NCI-H2196 treated with DMSO at 0.1 percent for 48 hours (cell line): ENCODE data around the gene FLT1.

Source experiments
- DNase-seq: peaks from one replicate; lab custom pipeline; 2025; ENCODE audit not compliant: unreplicated experiment; lab: John Stamatoyannopoulos, UW

FLT1 gene

GRCh38 chr13:28434926-28435325 lies 60.0 kb downstream of the FLT1 start:
- DNase-seq: no peak

GRCh38 chr13:28432816-28433560 lies 61.9 kb downstream of the FLT1 start:
- no peak for DNase-seq

GRCh38 chr13:28429685-28430290 lies 65.1 kb downstream of the FLT1 start:
- no peak for DNase-seq

GRCh38 chr13:28429096-28429495 lies 65.8 kb downstream of the FLT1 start:
- DNase-seq: no peak

- DNase-seq: no peak
Measured at GRCh38 chr13:28426381-28426780, 68.5 kb downstream of the FLT1 start.

- no peak for DNase-seq
Measured at GRCh38 chr13:28425793-28426192, 69.1 kb downstream of the FLT1 start.

- DNase-seq: no peak
Measured at GRCh38 chr13:28424541-28424940, 70.4 kb downstream of the FLT1 start.

DNA sequence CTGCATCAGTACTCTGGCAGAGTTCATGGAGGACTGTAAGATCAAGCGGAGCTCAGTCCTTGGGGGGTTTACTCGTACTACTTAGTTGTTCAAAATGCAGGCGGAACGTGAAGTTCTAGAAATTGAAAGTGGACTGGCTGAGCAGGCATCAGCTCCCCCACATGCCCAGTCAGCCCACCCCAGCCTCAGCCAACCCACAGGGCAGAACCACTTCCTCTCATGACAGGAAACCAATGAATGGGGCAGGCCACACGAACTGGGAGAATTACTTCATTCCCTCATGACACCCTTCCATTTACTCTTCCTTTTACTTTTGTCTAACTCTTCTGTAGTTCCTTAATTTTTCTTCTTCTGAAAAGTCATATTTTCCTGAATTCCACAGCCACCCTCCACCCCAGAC lies 71.9 kb downstream of the FLT1 start:
- no peak for DNase-seq

- no peak for DNase-seq
Measured at GRCh38 chr13:28421676-28422410, 73.1 kb downstream of the FLT1 start.

DNA sequence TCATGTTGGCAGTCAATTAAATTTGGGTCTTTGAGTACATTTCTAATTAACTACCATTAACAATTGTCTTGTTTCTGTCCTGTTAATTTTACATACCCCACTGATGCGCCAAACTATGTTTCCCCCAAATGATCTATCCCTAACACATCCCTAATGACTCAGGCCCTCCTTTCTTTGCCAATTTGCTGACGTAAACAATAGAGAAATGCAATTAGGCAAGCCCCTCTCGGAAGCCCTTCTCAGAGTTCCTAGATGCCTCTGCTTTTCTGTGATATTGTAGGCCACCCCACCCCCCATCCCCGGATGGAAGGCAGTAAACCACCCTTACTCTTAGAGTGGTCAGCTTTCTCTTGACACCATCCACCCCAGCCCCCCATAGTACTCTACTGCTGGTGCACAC lies 74.2 kb downstream of the FLT1 start:
- DNase-seq: no peak

- DNase-seq: no peak
Measured at GRCh38 chr13:28415994-28416421, 78.9 kb downstream of the FLT1 start.

- no peak for DNase-seq
Measured at GRCh38 chr13:28413999-28414398, 80.9 kb downstream of the FLT1 start.

GRCh38 chr13:28412981-28413380 lies 81.9 kb downstream of the FLT1 start:
- DNase-seq: no peak

DNA sequence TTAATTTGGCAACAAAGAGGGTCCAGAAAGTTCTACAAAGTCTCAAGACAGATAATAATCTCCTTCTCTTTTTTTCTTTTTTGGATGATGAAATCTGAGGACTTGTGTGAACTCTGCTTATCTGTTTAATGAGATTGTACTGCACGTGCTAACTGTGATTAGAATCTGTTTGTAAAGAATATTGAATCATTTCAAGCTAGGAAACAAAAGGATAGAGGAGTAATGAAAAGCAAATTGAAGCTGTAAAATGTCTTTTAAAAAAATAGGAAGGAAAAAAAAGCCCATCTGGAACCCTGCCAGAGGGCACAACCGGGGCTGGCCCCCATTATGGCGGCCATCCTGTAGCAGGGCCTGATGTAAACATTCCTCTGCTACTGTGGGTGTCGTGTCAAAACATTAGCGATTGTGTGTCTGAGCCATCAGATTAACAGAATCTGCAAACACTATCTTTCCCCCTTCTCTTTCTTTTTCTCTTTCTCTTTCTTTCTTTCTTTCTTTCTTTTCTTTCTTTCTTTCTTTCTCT lies 83.0 kb downstream of the FLT1 start:
- no peak for DNase-seq

- DNase-seq: no peak
Measured at GRCh38 chr13:28410096-28410495, 84.8 kb downstream of the FLT1 start.

DNA sequence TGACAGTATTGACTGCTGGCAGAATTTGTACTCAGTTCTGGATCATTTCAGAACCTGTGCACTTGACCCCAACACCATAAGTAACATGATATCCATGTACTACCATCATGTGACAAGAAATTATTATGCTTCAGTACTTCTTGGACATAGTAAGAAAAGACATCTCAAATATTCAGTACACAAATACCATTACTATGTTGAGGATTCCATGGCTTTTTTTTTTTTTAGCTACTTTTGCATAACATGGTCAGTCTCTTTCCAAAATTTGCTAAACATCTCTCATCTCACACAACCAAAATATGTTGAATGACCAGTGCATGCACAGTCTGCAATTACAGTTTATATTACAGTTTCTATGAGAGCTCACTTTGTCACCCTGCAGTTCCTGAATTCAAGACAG lies 85.3 kb downstream of the FLT1 start:
- DNase-seq: no peak

- DNase-seq: no peak
Measured at GRCh38 chr13:28408863-28409262, 86.1 kb downstream of the FLT1 start.

GRCh38 chr13:28408235-28408848 lies 86.6 kb downstream of the FLT1 start:
- DNase-seq: no peak

GRCh38 chr13:28406733-28407266 lies 88.1 kb downstream of the FLT1 start:
- no peak for DNase-seq

DNA sequence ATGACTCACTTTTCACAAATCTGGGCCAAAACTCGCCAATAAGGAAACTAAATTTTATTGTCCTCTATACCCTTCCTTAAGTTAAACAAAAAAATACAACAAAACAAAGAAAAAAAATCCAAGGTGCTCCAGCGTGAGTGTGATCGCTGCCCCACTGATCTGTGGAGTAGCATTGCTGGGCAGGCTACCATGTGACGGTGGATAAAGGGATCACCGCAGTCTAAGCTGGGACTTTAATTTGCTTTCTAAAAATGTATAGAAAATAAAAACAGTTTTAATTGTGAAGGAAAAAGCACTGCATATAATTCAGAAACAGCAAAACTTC lies 92.9 kb downstream of the FLT1 start:
- no peak for DNase-seq

- no peak for DNase-seq
Measured at GRCh38 chr13:28401303-28402056, 93.4 kb downstream of the FLT1 start.
